CD14-positive monocyte (primary cell): ENCODE data around the gene ATP13A5. TPM values are rescaled to one million over a fixed set of nuclear protein-coding genes. Genes with fewer than 3 reads are reported as not detected.

Experiments used
- DNase-seq, 3 donors: peaks; one replicate each; pipeline ENCODE4 v3.0.0-alpha.2; 2011 to 2022
- H2AFZ ChIP-seq: 2 replicates; pipeline ENCODE4 v1.6.0; 2012; ENCODE audit warnings: mild to moderate bottlenecking, low read depth, low read length, inconsistent platforms; ENCODE audit not compliant: insufficient read depth, poor library complexity, severe bottlenecking
- H3K27ac ChIP-seq, 2 donors: 1 replicate in 1 of 2; 2 replicates in 1 of 2; pipeline ENCODE4 v1.5.1; 2012 to 2013; ENCODE audit warnings: low read length in 2 of 2, control low read depth in 1 of 2, inconsistent platforms in 1 of 2, low read depth in 1 of 2, mild to moderate bottlenecking in 1 of 2
- H3K27me3 ChIP-seq, 2 donors: one replicate each; pipeline versions ENCODE4 v1.6.0 to v1.6.1; 2011 to 2013; ENCODE audit warnings: low read length in 2 of 2; ENCODE audit not compliant: control insufficient read depth in 2 of 2, insufficient read depth in 2 of 2
- H3K36me3 ChIP-seq, 2 donors: replicated peaks in 1 of 2; 1 replicate in 1 of 2; 2 replicates in 1 of 2; pipeline versions ENCODE4 v1.5.1 to v1.6.1; 2012 to 2013; ENCODE audit warnings: low read length in 2 of 2, control low read depth in 1 of 2, inconsistent platforms in 1 of 2, mild to moderate bottlenecking in 1 of 2; ENCODE audit not compliant: insufficient read depth in 2 of 2, control insufficient read depth in 1 of 2
- H3K4me1 ChIP-seq, 2 donors: 1 replicate in 1 of 2; 2 replicates in 1 of 2; pipeline versions ENCODE4 v1.5.1 to v1.6.1; 2012 to 2013; ENCODE audit warnings: low read length in 2 of 2, control low read depth in 1 of 2, inconsistent platforms in 1 of 2, mild to moderate bottlenecking in 1 of 2, moderate library complexity in 1 of 2; ENCODE audit not compliant: insufficient read depth in 2 of 2, control insufficient read depth in 1 of 2
- H3K4me2 ChIP-seq: replicated peaks from 2 replicates; pipeline ENCODE3; 2012; ENCODE audit warnings: low read length, moderate library complexity, mild to moderate bottlenecking; ENCODE audit not compliant: poor library complexity, severe bottlenecking; ENCODE audit errors: extremely low read depth
- H3K4me3 ChIP-seq, 3 experiments: fragments of 200-600 bp in 1 of 3; sonication (generic) in 1 of 3; replicated peaks in 1 of 3; 1 replicate in 2 of 3; 2 replicates in 1 of 3; pipeline ENCODE4 v1.5.1; 2011 to 2013; ENCODE audit warnings: low read length in 3 of 3, mild to moderate bottlenecking in 3 of 3, control low read depth in 2 of 3, low read depth in 2 of 3, inconsistent platforms in 1 of 3, moderate library complexity in 1 of 3
- H3K79me2 ChIP-seq: 2 replicates; pipeline ENCODE4 v1.6.0; 2012; ENCODE audit warnings: mild to moderate bottlenecking, control low read depth, inconsistent platforms, low read length, moderate library complexity; ENCODE audit not compliant: insufficient read depth
- H3K9ac ChIP-seq: 2 replicates; pipeline ENCODE4 v1.6.0; 2017; ENCODE audit warnings: low read length, mild to moderate bottlenecking; ENCODE audit not compliant: insufficient read depth, poor library complexity, severe bottlenecking
- H3K9me3 ChIP-seq, 2 donors: replicated peaks in 1 of 2; 1 replicate in 1 of 2; 2 replicates in 1 of 2; pipeline versions ENCODE4 v1.5.1 to v1.6.1; 2012 to 2013; ENCODE audit warnings: low read length in 2 of 2, control low read depth in 1 of 2; ENCODE audit not compliant: control insufficient read depth in 1 of 2, insufficient read depth in 1 of 2
- H4K20me1 ChIP-seq: 2 replicates; pipeline ENCODE4 v1.6.0; 2012; ENCODE audit warnings: mild to moderate bottlenecking, low read length, control low read depth, moderate library complexity; ENCODE audit not compliant: insufficient read depth
- H3K27ac Mint-ChIP-seq, 7 donors: one replicate each; pipeline ENCODE4 v1.8.0; 2020; ENCODE audit warnings: mild to moderate bottlenecking in 7 of 7, mixed read lengths in 7 of 7, moderate library complexity in 6 of 7, inconsistent platforms in 2 of 7
- H3K27me3 Mint-ChIP-seq, 3 donors: one replicate each; pipeline ENCODE4 v1.8.0; 2021 to 2022; ENCODE audit warnings: low read depth in 3 of 3, mild to moderate bottlenecking in 3 of 3, mixed read lengths in 3 of 3, moderate library complexity in 3 of 3, inconsistent platforms in 1 of 3
- H3K36me3 Mint-ChIP-seq, 2 donors: one replicate each; pipeline ENCODE4 v1.8.0; 2020; ENCODE audit warnings: mixed read lengths in 2 of 2, inconsistent platforms in 1 of 2, mild to moderate bottlenecking in 1 of 2
- H3K4me1 Mint-ChIP-seq: one replicate; pipeline ENCODE4 v1.8.0; 2020; ENCODE audit warnings: mild to moderate bottlenecking, mixed read lengths
- H3K4me3 Mint-ChIP-seq, 2 donors: one replicate each; pipeline ENCODE4 v1.8.0; 2020; ENCODE audit warnings: mild to moderate bottlenecking in 2 of 2, mixed read lengths in 2 of 2, moderate library complexity in 1 of 2
- H3K9me3 Mint-ChIP-seq, 7 donors: one replicate each; pipeline ENCODE4 v1.8.0; 2020 to 2022; ENCODE audit warnings: mixed read lengths in 7 of 7, mild to moderate bottlenecking in 6 of 7, moderate library complexity in 6 of 7, inconsistent platforms in 2 of 7
- WGBS: methylation state at CpG from one replicate; pipeline ENCODE4 v1.1.5; 2013; ENCODE audit warnings: missing lambda C conversion rate; ENCODE audit not compliant: insufficient coverage; 5-methylcytosine and 5-hydroxymethylcytosine counted together
- intact Hi-C, 2 donors: fragments of 100-400 bp; cut with micrococcal nuclease; formaldehyde crosslinking; loops; one replicate each; pipeline versions ENCODE4 v1.15.0 to v1.15.1; 2023
- polyA plus RNA-seq, 3 donors: library from polyadenylated mRNA; depleted of rRNA in 1 of 3; unstranded in 2 of 3; stranded (reverse) in 1 of 3; fragments of 300-500 nt in 2 of 3; fragments of >200 nt in 1 of 3; fragmentation: Illumina TruSeq in 2 of 3; gene quantifications; 1 replicate in 2 of 3; 2 replicates in 1 of 3; pipeline ENCODE4 v1.2.3, GENCODE V29; 2012 to 2021
- TF ChIP-seq, protein P1 (sequence below): fragments of 200-600 bp; IDR thresholded peaks from one replicate; pipeline ENCODE4 v1.8.0; 2022; ENCODE audit warnings: antibody characterized with exemption, mild to moderate bottlenecking

Gene ATP13A5
- polyA plus RNA-seq, 3 donors = not detected

DNA sequence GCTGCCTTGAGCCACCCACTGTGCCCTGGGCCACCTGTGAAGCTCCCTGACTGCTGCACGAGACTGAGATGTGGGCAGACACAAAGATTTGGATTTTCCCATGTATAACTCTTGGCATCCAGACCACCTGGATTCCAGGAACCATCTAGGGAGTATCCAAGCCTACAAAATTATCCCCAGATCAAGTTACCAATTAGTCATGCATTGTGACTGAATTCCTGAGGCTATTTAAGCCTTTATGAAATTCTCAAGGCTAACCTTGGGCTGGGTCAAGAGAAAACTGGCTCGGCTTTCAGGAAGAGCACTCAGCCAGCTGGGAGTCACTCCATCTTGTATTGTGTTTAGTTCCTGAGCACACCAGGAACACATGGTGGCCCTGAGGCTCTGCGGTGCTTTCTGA, 13.3 kb upstream of the ATP13A5 start:
- no peak overlapping the region for H3K27ac ChIP-seq
- H3K4me2 ChIP-seq = no peak overlapping the region
- H3K4me1 Mint-ChIP-seq = no peaks in the 10 kb centered on the region
- no peak overlapping the region for H3K4me3 ChIP-seq
- H3K9ac ChIP-seq = no peak overlapping the region
- peaks cover 0 to 24% (median 6%) of the 10 kb centered on the region in 7 donors for H3K9me3 Mint-ChIP-seq
- peaks cover 0 to 14% of the 10 kb centered on the region in 2 donors for H3K9me3 ChIP-seq
- H3K27ac Mint-ChIP-seq = no peak overlapping the region
- no peaks in the 10 kb centered on the region for H3K27me3 ChIP-seq
- TF ChIP-seq, protein P1, sequence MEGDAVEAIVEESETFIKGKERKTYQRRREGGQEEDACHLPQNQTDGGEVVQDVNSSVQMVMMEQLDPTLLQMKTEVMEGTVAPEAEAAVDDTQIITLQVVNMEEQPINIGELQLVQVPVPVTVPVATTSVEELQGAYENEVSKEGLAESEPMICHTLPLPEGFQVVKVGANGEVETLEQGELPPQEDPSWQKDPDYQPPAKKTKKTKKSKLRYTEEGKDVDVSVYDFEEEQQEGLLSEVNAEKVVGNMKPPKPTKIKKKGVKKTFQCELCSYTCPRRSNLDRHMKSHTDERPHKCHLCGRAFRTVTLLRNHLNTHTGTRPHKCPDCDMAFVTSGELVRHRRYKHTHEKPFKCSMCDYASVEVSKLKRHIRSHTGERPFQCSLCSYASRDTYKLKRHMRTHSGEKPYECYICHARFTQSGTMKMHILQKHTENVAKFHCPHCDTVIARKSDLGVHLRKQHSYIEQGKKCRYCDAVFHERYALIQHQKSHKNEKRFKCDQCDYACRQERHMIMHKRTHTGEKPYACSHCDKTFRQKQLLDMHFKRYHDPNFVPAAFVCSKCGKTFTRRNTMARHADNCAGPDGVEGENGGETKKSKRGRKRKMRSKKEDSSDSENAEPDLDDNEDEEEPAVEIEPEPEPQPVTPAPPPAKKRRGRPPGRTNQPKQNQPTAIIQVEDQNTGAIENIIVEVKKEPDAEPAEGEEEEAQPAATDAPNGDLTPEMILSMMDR = no peak
- no peak overlapping the region for H2AFZ ChIP-seq
- 87% methylated on average over 3 of the region's 3 CpGs for WGBS
- H4K20me1 ChIP-seq = no peaks in the 10 kb centered on the region
- H3K4me3 Mint-ChIP-seq = no peak overlapping the region
- H3K36me3 Mint-ChIP-seq = no peaks in the 10 kb centered on the region
- no peaks in the 10 kb centered on the region for H3K27me3 Mint-ChIP-seq
- no peaks in the 10 kb centered on the region for H3K79me2 ChIP-seq
- H3K4me1 ChIP-seq = no peaks in the 10 kb centered on the region
- H3K36me3 ChIP-seq = no peaks in the 10 kb centered on the region
- no peak for DNase-seq
- intact Hi-C loops = no loop called here

DNA sequence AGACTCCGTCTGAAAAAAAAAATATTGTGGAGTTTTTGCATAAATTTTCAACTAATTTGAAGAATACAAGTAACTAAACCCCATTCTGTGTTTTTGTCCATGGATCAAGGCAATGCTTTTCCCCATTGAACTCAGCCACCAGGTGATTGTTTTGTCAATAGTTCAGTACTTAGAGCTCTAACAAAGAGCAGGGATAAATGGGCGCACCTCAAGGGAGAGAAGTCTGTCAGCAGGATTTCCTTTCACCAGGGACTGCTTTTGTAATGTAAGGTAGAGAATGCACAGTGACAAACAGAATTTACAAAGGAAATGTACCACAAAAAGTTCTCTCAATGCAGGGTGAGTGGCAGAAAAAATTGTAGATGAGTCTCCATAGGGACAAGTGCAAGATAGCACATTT, 10.8 kb upstream of the ATP13A5 start:
- Histone ChIP-seq H4K20me1 (no peaks in the 10 kb centered on the region), H3K27ac (no peak overlapping the region), H3K27me3 (no peaks in the 10 kb centered on the region), H3K9ac (no peak overlapping the region), H3K4me2 (no peak overlapping the region), H3K4me1 (no peaks in the 10 kb centered on the region), H3K79me2 (no peaks in the 10 kb centered on the region), H3K36me3 (no peaks in the 10 kb centered on the region), H2AFZ (no peak overlapping the region), H3K9me3 (peaks cover 0 to 8% of the 10 kb centered on the region in 2 donors), H3K4me3 (no peak overlapping the region)
- 80% methylated on average over 1 of the region's 2 CpGs for WGBS
- DNase-seq = no peak
- TF ChIP-seq, protein P1 = no peak
- H3K9me3 Mint-ChIP-seq = peaks cover 0 to 18% (median 6%) of the 10 kb centered on the region in 7 donors
- intact Hi-C loops = no loop called here
- H3K27ac Mint-ChIP-seq = no peak overlapping the region
- peaks cover 0 to 2% (median 0%) of the 10 kb centered on the region in 3 donors for H3K27me3 Mint-ChIP-seq
- H3K4me3 Mint-ChIP-seq = no peak overlapping the region
- no peaks in the 10 kb centered on the region for H3K4me1 Mint-ChIP-seq
- no peaks in the 10 kb centered on the region for H3K36me3 Mint-ChIP-seq
